Stimulated activated memory B cell treated with anti-CD40 and anti-IgM and Interleukin-4, amounts not matched to agents 10 μg/mL and 1 μg/mL and 100 μg/mL, for 72 hours (primary cell): Measurements from ENCODE around the gene EDN1.

ENCODE experiments used
- ATAC-seq: fragments of 150-1000 bp; cut with Tn5 transposase; 2 replicates; pipeline ENCODE4 v1.10.0; 2021
- H3K27ac Mint-ChIP-seq: one replicate; pipeline ENCODE4 v1.8.0; 2022; ENCODE audit warnings: mild to moderate bottlenecking, mixed read lengths
- H3K27me3 Mint-ChIP-seq: one replicate; pipeline ENCODE4 v1.8.0; 2022; ENCODE audit warnings: mixed read lengths
- H3K36me3 Mint-ChIP-seq: one replicate; pipeline ENCODE4 v1.8.0; 2022; ENCODE audit warnings: mixed read lengths
- H3K4me1 Mint-ChIP-seq: one replicate; pipeline ENCODE4 v1.8.0; 2022; ENCODE audit warnings: mixed read lengths
- H3K4me3 Mint-ChIP-seq: one replicate; pipeline ENCODE4 v1.8.0; 2022; ENCODE audit warnings: mild to moderate bottlenecking, moderate library complexity, mixed read lengths
- H3K9me3 Mint-ChIP-seq: one replicate; pipeline ENCODE4 v1.8.0; 2022; ENCODE audit warnings: mixed read lengths

Gene EDN1

GRCh38 chr6:12296255-12296573, 6.1 kb downstream of the EDN1 start:
- peaks cover 6% of the 10 kb centered on the region for H3K36me3 Mint-ChIP-seq
- no peak overlapping the region for H3K27ac Mint-ChIP-seq
- no peak for ATAC-seq

GRCh38 chr6:12296604-12297003, 6.4 kb downstream of the EDN1 start:
- peaks cover 15% of the 10 kb centered on the region for H3K27me3 Mint-ChIP-seq
- ATAC-seq, result no peak
- no peak overlapping the region for H3K4me3 Mint-ChIP-seq
- peaks cover 6% of the 10 kb centered on the region for H3K36me3 Mint-ChIP-seq
- H3K27ac Mint-ChIP-seq, result no peak overlapping the region
- no peaks in the 10 kb centered on the region for H3K4me1 Mint-ChIP-seq
- H3K9me3 Mint-ChIP-seq, result no peaks in the 10 kb centered on the region

More at GRCh38 chr6:12296255-12296573, 6.1 kb downstream of the EDN1 start:
- Mint-ChIP-seq H3K4me3 (no peak overlapping the region), H3K9me3 (no peaks in the 10 kb centered on the region), H3K4me1 (no peaks in the 10 kb centered on the region), H3K27me3 (peaks cover 19% of the 10 kb centered on the region)

GRCh38 chr6:12297363-12298016, 7.3 kb downstream of the EDN1 start:
- Mint-ChIP-seq H3K27ac (no peak overlapping the region), H3K27me3 (peaks cover 6% of the 10 kb centered on the region), H3K9me3 (no peaks in the 10 kb centered on the region), H3K4me1 (no peaks in the 10 kb centered on the region), H3K36me3 (peaks cover 6% of the 10 kb centered on the region), H3K4me3 (no peak overlapping the region)
- no peak for ATAC-seq

- Mint-ChIP-seq H3K27me3 (no peaks in the 10 kb centered on the region), H3K4me1 (no peaks in the 10 kb centered on the region), H3K27ac (no peak overlapping the region), H3K9me3 (no peaks in the 10 kb centered on the region), H3K4me3 (no peak overlapping the region), H3K36me3 (peaks cover 6% of the 10 kb centered on the region)
- ATAC-seq, result no peak
Measured at GRCh38 chr6:12298017-12298978, 8.1 kb downstream of the EDN1 start.

- H3K27me3 Mint-ChIP-seq, result peaks cover 6% of the 10 kb centered on the region
- no peak for ATAC-seq
- H3K27ac Mint-ChIP-seq, result no peak overlapping the region
- peaks cover 6% of the 10 kb centered on the region for H3K36me3 Mint-ChIP-seq
- no peaks in the 10 kb centered on the region for H3K4me1 Mint-ChIP-seq
- H3K9me3 Mint-ChIP-seq, result no peaks in the 10 kb centered on the region
- H3K4me3 Mint-ChIP-seq, result no peak overlapping the region
Measured at GRCh38 chr6:12298995-12299394, 8.8 kb downstream of the EDN1 start.

- peaks cover 27% of the 10 kb centered on the region for H3K27me3 Mint-ChIP-seq
Measured at GRCh38 chr6:12301018-12301417, 10.9 kb downstream of the EDN1 start.

GRCh38 chr6:12304487-12304886, 14.3 kb downstream of the EDN1 start:
- Mint-ChIP-seq H3K4me1 (no peaks in the 10 kb centered on the region), H3K4me3 (no peak overlapping the region), H3K36me3 (no peaks in the 10 kb centered on the region), H3K27me3 (peaks cover 27% of the 10 kb centered on the region), H3K9me3 (no peaks in the 10 kb centered on the region), H3K27ac (no peak overlapping the region)
- ATAC-seq, result no peak

More at GRCh38 chr6:12301018-12301417, 10.9 kb downstream of the EDN1 start:
- no peaks in the 10 kb centered on the region for H3K4me1 Mint-ChIP-seq
- H3K9me3 Mint-ChIP-seq, result no peaks in the 10 kb centered on the region
- peaks cover 4% of the 10 kb centered on the region for H3K36me3 Mint-ChIP-seq
- ATAC-seq, result no peak
- no peak overlapping the region for H3K4me3 Mint-ChIP-seq
- H3K27ac Mint-ChIP-seq, result no peak overlapping the region

GRCh38 chr6:12309070-12309469, 18.9 kb downstream of the EDN1 start:
- no peaks in the 10 kb centered on the region for H3K4me1 Mint-ChIP-seq
- H3K9me3 Mint-ChIP-seq, result no peaks in the 10 kb centered on the region
- no peak overlapping the region for H3K27ac Mint-ChIP-seq
- no peak overlapping the region for H3K4me3 Mint-ChIP-seq
- H3K36me3 Mint-ChIP-seq, result no peaks in the 10 kb centered on the region
- ATAC-seq, result no peak
- peaks cover 21% of the 10 kb centered on the region for H3K27me3 Mint-ChIP-seq

GRCh38 chr6:12311106-12311505, 20.9 kb downstream of the EDN1 start:
- Mint-ChIP-seq H3K4me3 (no peak overlapping the region), H3K36me3 (no peaks in the 10 kb centered on the region), H3K27me3 (peaks cover 9% of the 10 kb centered on the region), H3K9me3 (no peaks in the 10 kb centered on the region), H3K27ac (no peak overlapping the region), H3K4me1 (no peaks in the 10 kb centered on the region)
- no peak for ATAC-seq

- no peaks in the 10 kb centered on the region for H3K36me3 Mint-ChIP-seq
- H3K4me1 Mint-ChIP-seq, result no peaks in the 10 kb centered on the region
- no peak overlapping the region for H3K4me3 Mint-ChIP-seq
- no peak for ATAC-seq
- no peaks in the 10 kb centered on the region for H3K9me3 Mint-ChIP-seq
- peaks cover 9% of the 10 kb centered on the region for H3K27me3 Mint-ChIP-seq
- no peak overlapping the region for H3K27ac Mint-ChIP-seq
Measured at GRCh38 chr6:12312736-12313135, 22.6 kb downstream of the EDN1 start.

- Mint-ChIP-seq H3K27ac (no peak overlapping the region), H3K27me3 (peaks cover 11% of the 10 kb centered on the region), H3K4me1 (no peaks in the 10 kb centered on the region), H3K4me3 (no peak overlapping the region), H3K9me3 (peaks cover 3% of the 10 kb centered on the region), H3K36me3 (peaks cover 2% of the 10 kb centered on the region)
- no peak for ATAC-seq
Measured at GRCh38 chr6:12313306-12313991, 23.3 kb downstream of the EDN1 start.

- ATAC-seq, result no peak
- Mint-ChIP-seq H3K9me3 (peaks cover 7% of the 10 kb centered on the region), H3K4me3 (no peak overlapping the region), H3K27ac (no peak overlapping the region), H3K27me3 (peaks cover 17% of the 10 kb centered on the region), H3K4me1 (no peaks in the 10 kb centered on the region), H3K36me3 (peaks cover 9% of the 10 kb centered on the region)
Measured at GRCh38 chr6:12313992-12314589, 23.9 kb downstream of the EDN1 start.

- Mint-ChIP-seq H3K4me1 (no peaks in the 10 kb centered on the region), H3K9me3 (peaks cover 8% of the 10 kb centered on the region), H3K4me3 (no peak overlapping the region), H3K36me3 (peaks cover 10% of the 10 kb centered on the region), H3K27me3 (peaks cover 19% of the 10 kb centered on the region), H3K27ac (no peak overlapping the region)
- no peak for ATAC-seq
Measured at GRCh38 chr6:12314751-12315150, 24.6 kb downstream of the EDN1 start.

- Mint-ChIP-seq H3K27ac (no peak overlapping the region), H3K4me1 (no peaks in the 10 kb centered on the region), H3K4me3 (no peak overlapping the region), H3K36me3 (peaks cover 10% of the 10 kb centered on the region), H3K9me3 (peaks cover 8% of the 10 kb centered on the region), H3K27me3 (peaks cover 19% of the 10 kb centered on the region)
- no peak for ATAC-seq
Measured at GRCh38 chr6:12315292-12316081, 25.3 kb downstream of the EDN1 start.
